Mesenchymal stem cell (in vitro differentiated cells and primary cell): ENCODE results near the gene IL22.

Experiments used
- DNase-seq: peaks from one replicate; pipeline ENCODE4 v3.0.0-alpha.2; 2013
- H2AFZ ChIP-seq: one replicate; pipeline ENCODE4 v1.6.1; 2013; ENCODE audit warnings: low read depth, mild to moderate bottlenecking, control low read depth, inconsistent platforms, low read length, moderate library complexity
- H2AK5ac ChIP-seq: 2 replicates; pipeline ENCODE4 v1.6.1; 2013; ENCODE audit warnings: low read length, moderate library complexity, mild to moderate bottlenecking, inconsistent platforms; ENCODE audit not compliant: severe bottlenecking
- H2BK120ac ChIP-seq: one replicate; pipeline ENCODE4 v1.6.1; 2013; ENCODE audit warnings: low read depth, mild to moderate bottlenecking, inconsistent platforms, low read length, moderate library complexity
- H2BK12ac ChIP-seq, 2 experiments: one replicate each; pipeline ENCODE4 v1.6.1; 2013; ENCODE audit warnings: inconsistent platforms in 2 of 2, low read length in 2 of 2, mild to moderate bottlenecking in 2 of 2, moderate library complexity in 2 of 2, control low read depth in 1 of 2
- H2BK15ac ChIP-seq: one replicate; pipeline ENCODE4 v1.6.1; 2013; ENCODE audit warnings: mild to moderate bottlenecking, low read depth, inconsistent platforms; ENCODE audit not compliant: poor library complexity, severe bottlenecking
- H2BK5ac ChIP-seq: 2 replicates; pipeline ENCODE4 v1.6.1; 2013; ENCODE audit warnings: low read depth, mild to moderate bottlenecking, low read length, control low read depth, inconsistent platforms; ENCODE audit not compliant: poor library complexity, severe bottlenecking
- H3K14ac ChIP-seq, 2 experiments: one replicate each; pipeline ENCODE4 v1.6.1; 2013; ENCODE audit warnings: inconsistent platforms in 2 of 2, low read length in 2 of 2, control low read depth in 1 of 2, mild to moderate bottlenecking in 1 of 2, moderate library complexity in 1 of 2
- H3K18ac ChIP-seq, 2 experiments: one replicate each; pipeline ENCODE4 v1.6.1; 2013; ENCODE audit warnings: inconsistent platforms in 2 of 2, low read length in 2 of 2, control low read depth in 1 of 2, low read depth in 1 of 2, mild to moderate bottlenecking in 1 of 2
- H3K23ac ChIP-seq, 2 experiments: one replicate each; pipeline ENCODE4 v1.6.1; 2013; ENCODE audit warnings: inconsistent platforms in 2 of 2, low read length in 2 of 2, mild to moderate bottlenecking in 2 of 2, moderate library complexity in 2 of 2, control low read depth in 1 of 2
- H3K27ac ChIP-seq: 2 replicates; pipeline ENCODE4 v1.5.1; 2013; ENCODE audit warnings: mild to moderate bottlenecking, moderate library complexity, low read length, control low read depth, inconsistent platforms; ENCODE audit not compliant: poor library complexity, severe bottlenecking
- H3K27me3 ChIP-seq, 2 experiments: 2 replicates each; pipeline versions ENCODE4 v1.6.1 to v1.7.0; 2013; ENCODE audit warnings: low read length in 2 of 2, mild to moderate bottlenecking in 2 of 2, moderate library complexity in 2 of 2, control low read depth in 1 of 2, inconsistent platforms in 1 of 2; ENCODE audit not compliant: control insufficient read depth in 1 of 2, insufficient read depth in 1 of 2
- H3K36me3 ChIP-seq, 2 experiments: 2 replicates each; pipeline versions ENCODE4 v1.6.1 to v1.7.0; 2013; ENCODE audit warnings: low read length in 2 of 2, control low read depth in 1 of 2, inconsistent platforms in 1 of 2, low read depth in 1 of 2, mild to moderate bottlenecking in 1 of 2; ENCODE audit not compliant: insufficient read depth in 2 of 2, control insufficient read depth in 1 of 2
- H3K4ac ChIP-seq, 2 experiments: one replicate each; pipeline ENCODE4 v1.6.1; 2013; ENCODE audit warnings: inconsistent platforms in 2 of 2, low read length in 2 of 2, mild to moderate bottlenecking in 2 of 2, moderate library complexity in 2 of 2, control low read depth in 1 of 2, low read depth in 1 of 2
- H3K4me1 ChIP-seq: 2 replicates; pipeline ENCODE4 v1.6.1; 2013; ENCODE audit warnings: low read depth, low read length, control low read depth; ENCODE audit not compliant: control insufficient read depth, insufficient read depth
- H3K4me2 ChIP-seq: 2 replicates; pipeline ENCODE4 v1.6.1; 2013; ENCODE audit warnings: low read length, mild to moderate bottlenecking, inconsistent platforms; ENCODE audit not compliant: poor library complexity, severe bottlenecking
- H3K4me3 ChIP-seq, 2 experiments: 2 replicates each; pipeline versions ENCODE4 v1.5.1 to v1.7.0; 2013; ENCODE audit warnings: low read length in 2 of 2, mild to moderate bottlenecking in 2 of 2, control low read depth in 1 of 2, low read depth in 1 of 2; ENCODE audit not compliant: insufficient read depth in 1 of 2
- H3K79me1 ChIP-seq: replicated peaks from 2 replicates; pipeline ENCODE4 v1.6.1; 2013; ENCODE audit warnings: mild to moderate bottlenecking, control low read depth, low read length, inconsistent platforms; ENCODE audit not compliant: poor library complexity, severe bottlenecking
- H3K9ac ChIP-seq: 2 replicates; pipeline ENCODE4 v1.7.0; 2013; ENCODE audit warnings: mild to moderate bottlenecking, low read length, moderate library complexity
- H3K9me3 ChIP-seq: 2 replicates; pipeline ENCODE4 v1.7.0; 2013; ENCODE audit warnings: mild to moderate bottlenecking, low read length; ENCODE audit not compliant: control insufficient read depth
- H4K8ac ChIP-seq: one replicate; pipeline ENCODE4 v1.6.1; 2013; ENCODE audit warnings: inconsistent platforms, mild to moderate bottlenecking, low read length, moderate library complexity
- H4K91ac ChIP-seq: one replicate; pipeline ENCODE4 v1.6.1; 2013; ENCODE audit warnings: mild to moderate bottlenecking, low read length, inconsistent platforms
- WGBS: methylation state at CpG from one replicate; pipeline ENCODE4 v1.1.7; 2013; ENCODE audit warnings: mixed read lengths; 5-methylcytosine and 5-hydroxymethylcytosine counted together

The IL22 gene

GRCh38 chr12:68264857-68265256, 11.5 kb upstream of the IL22 start:
- no peak for DNase-seq
- Histone ChIP-seq H2BK5ac (no peak overlapping the region), H3K27me3 (no peaks in the 10 kb centered on the region), H4K91ac (no peak overlapping the region), H3K4me2 (no peak overlapping the region), H3K4ac (no peak overlapping the region), H2AK5ac (no peak overlapping the region), H4K8ac (no peak overlapping the region), H3K79me1 (no peaks in the 10 kb centered on the region), H3K18ac (no peak overlapping the region), H3K9ac (no peak overlapping the region), H2AFZ (no peak overlapping the region), H3K4me1 (peaks cover 3% of the 10 kb centered on the region), H3K36me3 (no peaks in the 10 kb centered on the region), H2BK12ac (no peak overlapping the region), H3K14ac (no peak overlapping the region), H2BK15ac (no peak overlapping the region), H3K23ac (no peak overlapping the region), H3K4me3 (peak overlapping the region in 1 of 2 experiments; percentile 23), H2BK120ac (no peak overlapping the region), H3K9me3 (no peaks in the 10 kb centered on the region), H3K27ac (peak overlapping the region; percentile 58)
- 96% methylated on average over 2 of the region's 2 CpGs for WGBS

GRCh38 chr12:68264158-68264855, 10.9 kb upstream of the IL22 start:
- no peak overlapping the region for H2BK120ac ChIP-seq
- H2BK12ac ChIP-seq = no peak overlapping the region
- H2BK15ac ChIP-seq = no peak overlapping the region
- H3K14ac ChIP-seq = no peak overlapping the region
- no peaks in the 10 kb centered on the region for H3K79me1 ChIP-seq
- H3K36me3 ChIP-seq = no peaks in the 10 kb centered on the region
- peak overlapping the region; percentile 92 for H2AK5ac ChIP-seq
- no peaks in the 10 kb centered on the region for H3K9me3 ChIP-seq
- no peaks in the 10 kb centered on the region for H3K27me3 ChIP-seq
- no peak overlapping the region for H3K4ac ChIP-seq
- no peak overlapping the region for H3K4me2 ChIP-seq
- no peak for DNase-seq
- H3K9ac ChIP-seq = no peak overlapping the region
- H3K4me3 ChIP-seq = peak overlapping the region in 1 of 2 experiments; percentile 23
- H3K27ac ChIP-seq = peak overlapping the region; percentile 58
- H4K91ac ChIP-seq = no peak overlapping the region
- no peak overlapping the region for H2AFZ ChIP-seq
- no peak overlapping the region for H2BK5ac ChIP-seq
- no peak overlapping the region for H3K18ac ChIP-seq
- peaks cover 5% of the 10 kb centered on the region for H3K4me1 ChIP-seq
- H3K23ac ChIP-seq = no peak overlapping the region
- 95% methylated on average over 7 of the region's 7 CpGs for WGBS
- H4K8ac ChIP-seq = no peak overlapping the region

- Histone ChIP-seq H2BK120ac (no peak overlapping the region), H4K8ac (no peak overlapping the region), H3K9me3 (no peaks in the 10 kb centered on the region), H4K91ac (no peak overlapping the region), H3K23ac (no peak overlapping the region), H3K79me1 (no peaks in the 10 kb centered on the region), H3K27me3 (no peaks in the 10 kb centered on the region), H3K4me2 (no peak overlapping the region), H2BK12ac (no peak overlapping the region), H3K36me3 (no peaks in the 10 kb centered on the region), H3K4me3 (no peak overlapping the region), H3K27ac (no peak overlapping the region), H2AFZ (no peak overlapping the region), H2BK5ac (no peak overlapping the region), H2BK15ac (no peak overlapping the region), H2AK5ac (no peak overlapping the region), H3K4me1 (peaks cover 5% of the 10 kb centered on the region), H3K4ac (no peak overlapping the region), H3K14ac (no peak overlapping the region), H3K18ac (no peak overlapping the region), H3K9ac (no peak overlapping the region)
- peak; percentile 24 for DNase-seq
- no CpG with 5 or more reads among the region's 1 CpG for WGBS
Measured at GRCh38 chr12:68263366-68263765, 10.0 kb upstream of the IL22 start.

DNA sequence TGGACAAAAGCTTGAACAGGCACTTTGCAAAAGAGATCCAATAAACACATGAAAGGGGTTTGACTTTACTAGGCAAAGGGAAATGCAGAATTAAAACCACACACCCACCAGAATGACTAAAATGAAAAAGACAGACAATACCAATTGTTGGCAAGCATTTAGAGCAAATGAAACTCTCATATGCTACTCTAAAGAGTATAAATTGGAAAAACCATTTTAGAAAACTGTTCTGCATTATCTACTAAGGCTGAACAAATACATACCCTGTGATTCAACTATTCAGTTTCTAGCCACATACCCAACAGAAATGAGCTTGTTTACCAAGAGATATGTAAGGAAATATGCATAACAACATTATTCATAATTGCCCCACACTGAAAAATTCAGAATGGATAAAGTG, 8.5 kb upstream of the IL22 start:
- H2BK5ac ChIP-seq = no peak overlapping the region
- no peak overlapping the region for H3K18ac ChIP-seq
- DNase-seq = no peak
- H3K23ac ChIP-seq = no peak overlapping the region
- H2AK5ac ChIP-seq = no peak overlapping the region
- H2AFZ ChIP-seq = no peak overlapping the region
- no peaks in the 10 kb centered on the region for H3K9me3 ChIP-seq
- no peak overlapping the region for H2BK15ac ChIP-seq
- H4K91ac ChIP-seq = no peak overlapping the region
- H3K4me1 ChIP-seq = peaks cover 5% of the 10 kb centered on the region
- no peak overlapping the region for H3K4me3 ChIP-seq
- no peaks in the 10 kb centered on the region for H3K27me3 ChIP-seq
- no peak overlapping the region for H3K9ac ChIP-seq
- H2BK120ac ChIP-seq = no peak overlapping the region
- H3K4ac ChIP-seq = no peak overlapping the region
- H3K36me3 ChIP-seq = no peaks in the 10 kb centered on the region
- no peak overlapping the region for H3K4me2 ChIP-seq
- H3K27ac ChIP-seq = no peak overlapping the region
- H3K14ac ChIP-seq = no peak overlapping the region
- H3K79me1 ChIP-seq = no peaks in the 10 kb centered on the region
- no peak overlapping the region for H4K8ac ChIP-seq
- no peak overlapping the region for H2BK12ac ChIP-seq
